Prostate gland (tissue), 2 donors: ENCODE measurements around the gene RETSAT.
"Not testable (repeated sequence)": the region's sequence is repeated elsewhere in the genome, so short reads cannot be mapped to it uniquely, and the experiment has no call there.

Source experiments
- CTCF ChIP-seq, 4 experiments: fragments of 200-600 bp in 2 of 4; fragments of 450-650 bp in 2 of 4; sonication (generic) in 2 of 4; IDR thresholded peaks; 1 replicate in 3 of 4; 2 replicates in 1 of 4; pipeline ENCODE4 v1.5.1; 2016 to 2019; ENCODE audit warnings: antibody characterized with exemption in 4 of 4, mild to moderate bottlenecking in 2 of 4, moderate library complexity in 2 of 4
- POLR2A ChIP-seq: fragments of 450-650 bp; IDR thresholded peaks from one replicate; pipeline ENCODE4 v1.6.1; 2016; ENCODE audit warnings: antibody characterized with exemption, mild to moderate bottlenecking

GRCh38 chr2:85333877-85334276, 20.5 kb downstream of the RETSAT start:
- TF ChIP-seq CTCF (IDR thresholded peaks at IDR 0.05); POLR2A: not testable (repeated sequence)
